Esophagus squamous epithelium (tissue), 4 donors: ENCODE measurements around the gene SPTLC2.

ENCODE experiments used
- CTCF ChIP-seq, 6 experiments: fragments of 450-650 bp in 4 of 6; fragments of 200-600 bp in 2 of 6; sonication (generic) in 2 of 6; IDR thresholded peaks; one replicate each; pipeline ENCODE4 v1.5.1; 2016 to 2019; ENCODE audit warnings: antibody characterized with exemption in 6 of 6, mild to moderate bottlenecking in 4 of 6, moderate library complexity in 4 of 6
- POLR2A ChIP-seq, 4 donors: fragments of 450-650 bp; IDR thresholded peaks; one replicate each; pipeline ENCODE4 v1.6.1; 2017; ENCODE audit warnings: antibody characterized with exemption in 4 of 4, mild to moderate bottlenecking in 4 of 4, moderate library complexity in 3 of 4

GRCh38 chr14:77598366-77599070 lies 17.9 kb downstream of the SPTLC2 start:
- no peak for TF ChIP-seq CTCF (IDR thresholded peaks at IDR 0.05)
- no peak for TF ChIP-seq POLR2A (IDR thresholded peaks at IDR 0.05)
